CD4-positive, alpha-beta T cell (primary cell): Measurements from ENCODE around the gene MTMR6. TPM values are rescaled to one million over a fixed set of nuclear protein-coding genes. Genes with fewer than 3 reads are reported as not detected.

Experiments used
- ATAC-seq: fragments of 200-7000 bp; cut with Tn5 transposase; one replicate; pipeline ENCODE4 v1.10.0; 2022; ENCODE audit warnings: mild to moderate bottlenecking; ENCODE audit not compliant: poor library complexity
- CTCF ChIA-PET: fragments of 350-600 bp; sonication (Branson Sonifier 250); formaldehyde crosslinking; loops from one replicate; lab custom pipeline; 2021; ENCODE audit warnings: antibody characterized with exemption, inconsistent platforms; lab: Charles Lee
- POLR2A ChIA-PET: fragments of 350-600 bp; sonication (Branson Sonifier 250); formaldehyde crosslinking; loops from one replicate; lab custom pipeline; 2021; ENCODE audit warnings: antibody characterized with exemption, inconsistent platforms; lab: Charles Lee
- DNase-seq, 14 experiments: peaks; one replicate each; pipeline ENCODE4 v3.0.0-alpha.2; 2013 to 2020; ENCODE audit warnings: mixed read lengths in 2 of 14
- H3K27ac ChIP-seq, 2 donors: one replicate each; pipeline versions ENCODE4 v1.5.1 to v1.7.0; 2013; ENCODE audit warnings: low read length in 2 of 2, low read depth in 1 of 2, mild to moderate bottlenecking in 1 of 2
- H3K27me3 ChIP-seq, 2 experiments: 1 replicate in 1 of 2; 2 replicates in 1 of 2; pipeline versions ENCODE4 v1.6.1 to v1.7.0; 2013; ENCODE audit warnings: low read length in 2 of 2, control low read depth in 1 of 2, mild to moderate bottlenecking in 1 of 2, moderate library complexity in 1 of 2; ENCODE audit not compliant: insufficient read depth in 2 of 2, control insufficient read depth in 1 of 2
- H3K36me3 ChIP-seq: one replicate; pipeline ENCODE4 v1.6.1; 2013; ENCODE audit warnings: low read length, control low read depth; ENCODE audit not compliant: insufficient read depth
- H3K4me1 ChIP-seq: one replicate; pipeline ENCODE4 v1.6.1; 2013; ENCODE audit warnings: low read length, control low read depth; ENCODE audit not compliant: insufficient read depth
- H3K4me3 ChIP-seq: one replicate; pipeline ENCODE4 v1.5.1; 2013; ENCODE audit warnings: mild to moderate bottlenecking, low read length, moderate library complexity
- H3K9me3 ChIP-seq, 2 experiments: 1 replicate in 1 of 2; 2 replicates in 1 of 2; pipeline versions ENCODE4 v1.6.1 to v1.7.0; 2013; ENCODE audit warnings: low read length in 2 of 2, mild to moderate bottlenecking in 2 of 2, control low read depth in 1 of 2, moderate library complexity in 1 of 2; ENCODE audit not compliant: control insufficient read depth in 1 of 2, insufficient read depth in 1 of 2
- H3K27ac Mint-ChIP-seq: one replicate; pipeline ENCODE4 v1.8.0; 2020; ENCODE audit warnings: mixed read lengths
- H3K27me3 Mint-ChIP-seq: one replicate; pipeline ENCODE4 v1.8.0; 2021; ENCODE audit warnings: mixed read lengths
- H3K36me3 Mint-ChIP-seq: one replicate; pipeline ENCODE4 v1.8.0; 2021; ENCODE audit warnings: low read depth, mixed read lengths
- H3K4me1 Mint-ChIP-seq: one replicate; pipeline ENCODE4 v1.8.0; 2021; ENCODE audit warnings: low read depth, mixed read lengths
- H3K4me3 Mint-ChIP-seq: one replicate; pipeline ENCODE4 v1.8.0; 2020; ENCODE audit warnings: mild to moderate bottlenecking, mixed read lengths
- H3K9me3 Mint-ChIP-seq: one replicate; pipeline ENCODE4 v1.8.0; 2020; ENCODE audit warnings: mixed read lengths
- intact Hi-C, 2 experiments: fragments of 100-400 bp; cut with DNase I in 1 of 2; cut with micrococcal nuclease in 1 of 2; formaldehyde crosslinking; loops; one replicate each; pipeline versions ENCODE4 v1.15.1 to v1.9.0; 2023 to 2025; cut with DNase I, micrococcal nuclease
- total RNA-seq, 174 experiments: library from RNA in 2 of 174; stranded (reverse) in 2 of 174; gene quantifications; one replicate each; pipeline ENCODE4 v1.2.3 and lab custom pipeline; 2021 to 2026
- TF ChIP-seq, protein P1 (sequence below): fragments of 200-600 bp; IDR thresholded peaks from one replicate; pipeline ENCODE4 v1.8.0; 2022; ENCODE audit warnings: antibody characterized with exemption, mild to moderate bottlenecking

MTMR6 gene
- total RNA-seq, 2 experiments from 2014 or later, result 33.3 to 34.2 TPM

DNA sequence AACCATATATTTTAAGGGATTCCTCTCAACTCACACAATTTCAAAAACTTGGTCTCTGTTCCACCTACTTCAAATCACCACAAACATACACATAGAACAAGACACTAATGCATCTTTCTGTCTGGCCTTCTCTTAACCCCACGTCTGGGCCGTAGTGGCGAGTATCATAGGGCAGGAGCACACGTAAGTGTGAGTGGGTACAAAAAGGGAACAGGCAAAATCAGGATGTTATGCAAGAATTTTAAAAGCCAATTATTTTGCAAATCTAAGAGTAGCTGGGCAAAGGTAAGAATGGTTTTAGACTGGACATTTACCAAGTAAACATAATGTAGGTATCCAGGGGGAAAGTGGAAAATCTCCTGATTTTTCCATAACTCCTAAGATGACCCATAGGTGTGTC is 35.1 kb downstream of the MTMR6 start:
- ATAC-seq (no peak), DNase-seq (no peak)
- Mint-ChIP-seq H3K9me3 (no peaks in the 10 kb centered on the region), H3K27me3 (no peaks in the 10 kb centered on the region), H3K36me3 (peaks cover 94% of the 10 kb centered on the region), H3K27ac (no peak overlapping the region), H3K4me3 (no peak overlapping the region), H3K4me1 (no peaks in the 10 kb centered on the region)
- intact Hi-C loops, result loop anchor here in 1 of 2 experiments (5.0 kb wide), 1 partner anchor 80 kb away; no protein-coding TSS in a partner anchor
- Histone ChIP-seq H3K27ac (no peak overlapping the region), H3K9me3 (no peaks in the 10 kb centered on the region), H3K4me3 (no peak overlapping the region), H3K36me3 (peaks cover 76% of the 10 kb centered on the region), H3K27me3 (no peaks in the 10 kb centered on the region), H3K4me1 (no peaks in the 10 kb centered on the region)
- TF ChIP-seq, protein P1, sequence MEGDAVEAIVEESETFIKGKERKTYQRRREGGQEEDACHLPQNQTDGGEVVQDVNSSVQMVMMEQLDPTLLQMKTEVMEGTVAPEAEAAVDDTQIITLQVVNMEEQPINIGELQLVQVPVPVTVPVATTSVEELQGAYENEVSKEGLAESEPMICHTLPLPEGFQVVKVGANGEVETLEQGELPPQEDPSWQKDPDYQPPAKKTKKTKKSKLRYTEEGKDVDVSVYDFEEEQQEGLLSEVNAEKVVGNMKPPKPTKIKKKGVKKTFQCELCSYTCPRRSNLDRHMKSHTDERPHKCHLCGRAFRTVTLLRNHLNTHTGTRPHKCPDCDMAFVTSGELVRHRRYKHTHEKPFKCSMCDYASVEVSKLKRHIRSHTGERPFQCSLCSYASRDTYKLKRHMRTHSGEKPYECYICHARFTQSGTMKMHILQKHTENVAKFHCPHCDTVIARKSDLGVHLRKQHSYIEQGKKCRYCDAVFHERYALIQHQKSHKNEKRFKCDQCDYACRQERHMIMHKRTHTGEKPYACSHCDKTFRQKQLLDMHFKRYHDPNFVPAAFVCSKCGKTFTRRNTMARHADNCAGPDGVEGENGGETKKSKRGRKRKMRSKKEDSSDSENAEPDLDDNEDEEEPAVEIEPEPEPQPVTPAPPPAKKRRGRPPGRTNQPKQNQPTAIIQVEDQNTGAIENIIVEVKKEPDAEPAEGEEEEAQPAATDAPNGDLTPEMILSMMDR, result no peak
- POLR2A ChIA-PET, result no interaction called here
- CTCF ChIA-PET, result interaction anchor here (1.2 kb wide), 1 partner anchor 123 kb away, joined by 3 read pairs; no protein-coding TSS in a partner anchor

DNA sequence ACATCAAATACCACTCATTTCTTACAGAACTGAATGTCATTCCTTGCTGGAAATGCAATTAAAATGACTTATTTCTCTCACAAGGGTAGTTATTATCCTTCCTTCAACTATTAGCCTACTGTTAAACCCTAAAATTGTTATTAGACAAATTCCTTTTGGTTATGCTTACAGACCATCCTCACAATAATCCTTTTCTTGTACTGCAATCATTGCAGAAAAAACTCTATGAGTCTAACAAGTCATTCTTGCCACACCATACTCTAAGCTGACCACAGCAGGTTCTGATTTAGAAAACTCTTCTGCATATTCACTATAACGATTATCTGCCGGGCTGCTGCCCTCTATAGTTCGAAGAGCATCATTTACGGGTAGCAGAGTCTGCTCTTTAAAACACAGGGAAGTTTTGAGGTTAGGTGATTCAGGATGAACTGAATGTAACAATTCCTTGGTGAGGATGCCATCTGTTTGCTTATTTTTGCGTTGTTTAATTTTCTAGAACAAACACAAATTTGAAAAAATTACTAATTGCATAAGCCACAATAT is 38.2 kb downstream of the MTMR6 start:
- Histone ChIP-seq H3K36me3 (peaks cover 61% of the 10 kb centered on the region), H3K4me3 (no peak overlapping the region), H3K27ac (no peak overlapping the region), H3K9me3 (peaks cover 0 to 4% of the 10 kb centered on the region in 2 experiments), H3K27me3 (no peaks in the 10 kb centered on the region), H3K4me1 (no peaks in the 10 kb centered on the region)
- Mint-ChIP-seq H3K27me3 (no peaks in the 10 kb centered on the region), H3K27ac (no peak overlapping the region), H3K4me3 (no peak overlapping the region), H3K36me3 (peaks cover 94% of the 10 kb centered on the region), H3K9me3 (no peaks in the 10 kb centered on the region), H3K4me1 (no peaks in the 10 kb centered on the region)
- ATAC-seq (no peak), DNase-seq (peak in 1 of 14 experiments; percentile 13)
- ChIA-PET POLR2A (no interaction called here), CTCF (no interaction called here)
- TF ChIP-seq, protein P1, result no peak
- intact Hi-C loops, result no loop called here

DNA sequence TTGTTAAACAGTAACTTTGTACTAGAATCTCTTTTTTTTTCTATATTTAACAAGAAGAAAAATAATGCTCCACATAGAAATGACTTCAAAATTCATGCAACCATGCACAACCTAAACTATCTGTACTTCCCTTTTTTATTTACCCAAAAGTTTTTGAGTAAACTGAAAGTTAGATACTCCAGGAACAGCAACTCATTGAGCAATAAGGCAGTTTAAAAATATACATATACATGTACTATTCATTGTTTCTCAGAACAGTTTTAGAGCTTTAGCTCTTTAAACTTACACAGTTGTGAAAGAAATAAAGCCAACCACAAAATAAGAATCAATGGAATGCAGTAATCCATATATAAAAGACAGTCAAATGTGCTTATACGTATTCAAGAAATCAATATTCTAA is 39.2 kb downstream of the MTMR6 start:
- Mint-ChIP-seq H3K4me3 (no peak overlapping the region), H3K9me3 (no peaks in the 10 kb centered on the region), H3K27ac (no peak overlapping the region), H3K36me3 (peaks cover 89% of the 10 kb centered on the region), H3K4me1 (no peaks in the 10 kb centered on the region), H3K27me3 (no peaks in the 10 kb centered on the region)
- H3K27ac ChIP-seq, result no peak overlapping the region
- ChIA-PET POLR2A (no interaction called here), CTCF (no interaction called here)
- DNase-seq (no peak), ATAC-seq (no peak)
- no peak overlapping the region for H3K4me3 ChIP-seq
- H3K9me3 ChIP-seq, result peaks cover 0 to 4% of the 10 kb centered on the region in 2 experiments
- intact Hi-C loops, result no loop called here
- H3K36me3 ChIP-seq, result peaks cover 55% of the 10 kb centered on the region
- TF ChIP-seq, protein P1, result no peak
- no peaks in the 10 kb centered on the region for H3K27me3 ChIP-seq
- H3K4me1 ChIP-seq, result no peaks in the 10 kb centered on the region
